Breast epithelium (tissue), 4 donors: ENCODE data around the gene CCIN. TPM values are rescaled to one million over a fixed set of nuclear protein-coding genes. Genes with fewer than 3 reads are reported as not detected.
A peak's percentile ranks its signal among the peaks of the same experiment; 100 is the strongest.

Experiments used
- DNase-seq, 2 donors: peaks; one replicate each; pipeline ENCODE4 v3.0.0-alpha.2; 2019; ENCODE audit warnings: low spot score in 2 of 2
- H3K27ac ChIP-seq, 2 donors: fragments of 200-600 bp; sonication (generic) in 1 of 2; one replicate each; pipeline ENCODE4 v1.5.1; 2016 to 2019; ENCODE audit warnings: mild to moderate bottlenecking in 1 of 2
- H3K27me3 ChIP-seq, 2 donors: fragments of 200-600 bp; sonication (generic) in 1 of 2; one replicate each; pipeline versions ENCODE4 v1.5.1 to v1.6.0; 2017 to 2019; ENCODE audit warnings: control low read depth in 1 of 2, mild to moderate bottlenecking in 1 of 2
- H3K36me3 ChIP-seq: fragments of 200-600 bp; one replicate; pipeline ENCODE4 v1.5.1; 2019
- H3K4me1 ChIP-seq, 2 donors: fragments of 200-600 bp; sonication (generic); one replicate each; pipeline ENCODE4 v1.5.1; 2016 to 2019; ENCODE audit warnings: control low read depth in 1 of 2
- H3K4me3 ChIP-seq, 3 donors: fragments of 200-600 bp; sonication (generic); 1 replicate in 2 of 3; 2 replicates in 1 of 3; pipeline ENCODE4 v1.5.1; 2016 to 2019; ENCODE audit warnings: mild to moderate bottlenecking in 3 of 3, moderate library complexity in 2 of 3
- H3K9me3 ChIP-seq, 2 donors: fragments of 200-600 bp; sonication (generic) in 1 of 2; one replicate each; pipeline ENCODE4 v1.5.1; 2016 to 2019; ENCODE audit warnings: control low read depth in 1 of 2
- POLR2A ChIP-seq: fragments of 450-650 bp; IDR thresholded peaks from one replicate; pipeline ENCODE4 v1.6.1; 2016; ENCODE audit warnings: antibody characterized with exemption, mild to moderate bottlenecking, moderate library complexity
- POLR2AphosphoS5 ChIP-seq, 3 donors: sonication (generic); formaldehyde crosslinking; IDR thresholded peaks; one replicate each; pipeline ENCODE4 v1.6.1; 2017; ENCODE audit warnings: antibody characterized with exemption in 3 of 3
- intact Hi-C: fragments of 100-400 bp; cut with DNase I; formaldehyde crosslinking; loops from one replicate; pipeline ENCODE4 v1.15.1; 2023; ENCODE audit warnings: low total_unique reads
- total RNA-seq, 3 donors: library from RNA; depleted of rRNA; stranded (reverse); fragments of >200 nt; gene quantifications; one replicate each; pipeline ENCODE4 v1.1.0, GENCODE V29; 2016
- TF ChIP-seq, protein P1 (sequence below), 3 donors: fragments of 450-650 bp; IDR thresholded peaks; one replicate each; pipeline ENCODE4 v1.5.1; 2016 to 2017; ENCODE audit warnings: antibody characterized with exemption in 3 of 3, mild to moderate bottlenecking in 3 of 3, moderate library complexity in 3 of 3

The CCIN gene
- total RNA-seq, 3 donors from 2014 or later = 0.80 TPM; not detected in 2

DNA sequence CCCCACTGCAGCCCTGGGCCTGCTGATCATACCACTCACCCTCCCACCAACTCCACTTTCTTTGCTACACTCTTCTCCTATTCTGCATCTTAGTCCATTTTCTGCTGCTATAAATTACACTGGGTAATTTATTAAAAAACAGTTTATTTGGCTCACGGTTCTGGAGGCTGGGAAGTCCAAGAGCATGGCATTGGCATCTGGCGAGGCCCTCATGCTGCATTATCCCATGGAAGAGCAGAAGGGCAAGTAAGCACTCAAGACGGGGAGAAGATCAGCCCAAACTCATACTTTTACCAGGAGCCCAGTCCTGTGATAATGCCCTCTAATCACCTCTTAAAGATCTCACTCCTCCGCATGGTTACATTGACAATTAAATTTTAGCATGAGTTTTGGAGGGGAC is 23.2 kb upstream of the CCIN start:
- intact Hi-C loops = no loop called here
- H3K27ac ChIP-seq = no peak overlapping the region
- H3K4me1 ChIP-seq = peaks cover 4 to 20% of the 10 kb centered on the region in 2 donors
- no peaks in the 10 kb centered on the region for H3K27me3 ChIP-seq
- H3K4me3 ChIP-seq = no peak overlapping the region
- no peaks in the 10 kb centered on the region for H3K36me3 ChIP-seq
- no peak for DNase-seq
- TF ChIP-seq POLR2A (no peak), POLR2AphosphoS5 (IDR thresholded peaks at IDR 0.05) (no peak)
- TF ChIP-seq, protein P1, sequence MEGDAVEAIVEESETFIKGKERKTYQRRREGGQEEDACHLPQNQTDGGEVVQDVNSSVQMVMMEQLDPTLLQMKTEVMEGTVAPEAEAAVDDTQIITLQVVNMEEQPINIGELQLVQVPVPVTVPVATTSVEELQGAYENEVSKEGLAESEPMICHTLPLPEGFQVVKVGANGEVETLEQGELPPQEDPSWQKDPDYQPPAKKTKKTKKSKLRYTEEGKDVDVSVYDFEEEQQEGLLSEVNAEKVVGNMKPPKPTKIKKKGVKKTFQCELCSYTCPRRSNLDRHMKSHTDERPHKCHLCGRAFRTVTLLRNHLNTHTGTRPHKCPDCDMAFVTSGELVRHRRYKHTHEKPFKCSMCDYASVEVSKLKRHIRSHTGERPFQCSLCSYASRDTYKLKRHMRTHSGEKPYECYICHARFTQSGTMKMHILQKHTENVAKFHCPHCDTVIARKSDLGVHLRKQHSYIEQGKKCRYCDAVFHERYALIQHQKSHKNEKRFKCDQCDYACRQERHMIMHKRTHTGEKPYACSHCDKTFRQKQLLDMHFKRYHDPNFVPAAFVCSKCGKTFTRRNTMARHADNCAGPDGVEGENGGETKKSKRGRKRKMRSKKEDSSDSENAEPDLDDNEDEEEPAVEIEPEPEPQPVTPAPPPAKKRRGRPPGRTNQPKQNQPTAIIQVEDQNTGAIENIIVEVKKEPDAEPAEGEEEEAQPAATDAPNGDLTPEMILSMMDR (IDR thresholded peaks at IDR 0.05) = no peak
- no peaks in the 10 kb centered on the region for H3K9me3 ChIP-seq

DNA sequence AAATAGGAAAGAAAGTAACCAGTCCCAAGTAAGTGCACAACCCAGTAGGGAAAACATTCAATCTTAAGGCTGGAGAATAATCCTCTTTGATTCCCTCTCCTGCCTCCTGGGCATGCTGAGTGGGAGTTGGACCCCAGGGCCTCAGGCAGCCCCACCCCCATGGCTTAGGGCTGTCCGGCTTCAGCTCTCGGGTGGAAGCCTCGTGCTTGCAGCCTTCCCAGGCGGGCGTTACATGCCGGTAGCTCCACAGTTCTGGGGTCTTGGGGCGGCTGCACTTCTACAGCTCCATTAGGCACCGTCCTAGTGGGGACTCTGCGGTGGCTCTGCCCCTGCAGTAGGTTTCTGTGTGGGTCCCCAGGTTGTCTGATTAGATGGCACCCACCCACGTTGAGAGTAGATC is 22.5 kb upstream of the CCIN start:
- Histone ChIP-seq H3K27me3 (no peaks in the 10 kb centered on the region), H3K4me1 (peaks cover 4 to 17% of the 10 kb centered on the region in 2 donors), H3K9me3 (no peaks in the 10 kb centered on the region), H3K36me3 (no peaks in the 10 kb centered on the region), H3K4me3 (no peak overlapping the region), H3K27ac (peak overlapping the region in 1 of 2 donors; percentile 35)
- DNase-seq = no peak
- TF ChIP-seq, protein P1 (IDR thresholded peaks at IDR 0.05) = no peak
- TF ChIP-seq POLR2AphosphoS5 (IDR thresholded peaks at IDR 0.05) (no peak), POLR2A (no peak)
- intact Hi-C loops = no loop called here

DNA sequence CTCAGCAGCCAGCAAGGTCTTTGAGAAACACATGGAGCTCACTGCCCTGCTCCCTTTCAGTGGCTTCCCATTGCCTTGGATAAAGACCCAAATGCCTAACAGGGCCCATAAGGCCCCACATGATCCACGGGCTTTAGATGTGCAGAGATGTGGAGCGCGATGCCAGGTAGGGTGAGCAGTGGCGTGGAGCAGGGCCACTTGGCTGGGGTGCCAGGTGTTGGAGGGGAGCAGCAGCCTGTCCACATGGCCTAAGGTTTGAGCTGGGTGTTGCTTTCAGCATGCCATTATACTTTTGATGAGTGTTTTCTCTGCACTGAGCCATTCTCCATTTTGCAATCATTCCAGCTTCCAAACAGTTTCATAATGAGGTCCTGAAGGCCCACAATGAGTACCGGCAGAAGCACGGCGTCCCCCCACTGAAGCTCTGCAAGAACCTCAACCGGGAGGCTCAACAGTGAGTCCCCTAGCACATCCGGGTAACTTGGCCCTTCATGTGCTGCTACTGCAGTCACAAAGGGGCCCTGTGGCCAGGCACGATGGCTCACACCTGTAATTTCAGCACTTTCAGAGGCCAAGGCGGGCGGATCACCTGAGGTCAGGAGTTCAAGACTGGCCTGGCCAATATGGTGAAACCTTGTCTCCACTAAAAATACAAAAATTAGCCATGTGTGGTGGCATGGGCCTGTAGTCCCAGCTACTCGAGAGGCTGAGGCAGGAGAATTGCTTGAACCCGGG is 21.6 kb upstream of the CCIN start:
- TF ChIP-seq POLR2A (no peak), POLR2AphosphoS5 (IDR thresholded peaks at IDR 0.05) (no peak)
- TF ChIP-seq, protein P1 (IDR thresholded peaks at IDR 0.05) = no peak
- H3K4me1 ChIP-seq = peaks cover 4 to 8% of the 10 kb centered on the region in 2 donors
- H3K36me3 ChIP-seq = no peaks in the 10 kb centered on the region
- DNase-seq = no peak
- no peaks in the 10 kb centered on the region for H3K9me3 ChIP-seq
- intact Hi-C loops = no loop called here
- H3K4me3 ChIP-seq = no peak overlapping the region
- H3K27me3 ChIP-seq = no peaks in the 10 kb centered on the region
- peak overlapping the region; percentile 52 to 61 for H3K27ac ChIP-seq

DNA sequence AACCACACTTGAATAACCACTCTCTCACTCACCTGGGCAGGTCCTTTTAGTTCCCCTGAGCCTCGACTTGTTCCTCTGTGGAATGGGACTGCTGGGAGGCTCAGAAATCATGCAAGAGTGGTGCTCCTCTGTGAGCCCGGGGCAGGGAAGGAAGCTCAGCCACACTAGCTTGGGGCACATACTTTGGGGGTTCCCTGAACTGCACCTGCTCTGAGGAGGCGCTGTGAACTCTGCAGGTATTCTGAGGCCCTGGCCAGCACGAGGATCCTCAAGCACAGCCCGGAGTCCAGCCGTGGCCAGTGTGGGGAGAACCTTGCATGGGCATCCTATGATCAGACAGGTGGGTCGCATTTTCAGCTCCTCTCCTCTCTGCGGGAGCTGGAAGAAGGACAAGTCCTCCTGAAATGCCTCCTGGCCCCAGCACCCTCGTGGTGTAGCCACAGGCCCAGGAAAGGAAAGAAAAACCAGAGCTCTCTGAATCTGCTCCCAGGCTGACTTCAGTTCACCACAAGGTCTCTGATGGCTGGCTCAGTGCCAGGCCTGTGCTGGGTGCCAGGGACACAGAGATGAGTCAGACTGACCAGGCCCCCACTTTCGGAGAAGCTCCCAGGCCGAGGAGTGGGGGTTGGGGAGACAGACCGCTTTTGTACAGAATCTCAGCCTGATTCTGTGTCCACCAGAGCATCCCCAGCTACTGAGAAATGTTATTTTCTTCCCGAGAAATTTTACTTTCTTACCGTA is 20.7 kb upstream of the CCIN start:
- Histone ChIP-seq H3K36me3 (no peaks in the 10 kb centered on the region), H3K9me3 (no peaks in the 10 kb centered on the region), H3K4me1 (peaks cover 4 to 8% of the 10 kb centered on the region in 2 donors), H3K27me3 (no peaks in the 10 kb centered on the region), H3K27ac (peak overlapping the region; percentile 61 to 84), H3K4me3 (no peak overlapping the region)
- TF ChIP-seq POLR2AphosphoS5 (IDR thresholded peaks at IDR 0.05) (peak; percentile 39 to 79 (median 75)), POLR2A (no peak)
- TF ChIP-seq, protein P1 (IDR thresholded peaks at IDR 0.05) = no peak
- peak; percentile 90 to 91 for DNase-seq
- intact Hi-C loops = no loop called here

DNA sequence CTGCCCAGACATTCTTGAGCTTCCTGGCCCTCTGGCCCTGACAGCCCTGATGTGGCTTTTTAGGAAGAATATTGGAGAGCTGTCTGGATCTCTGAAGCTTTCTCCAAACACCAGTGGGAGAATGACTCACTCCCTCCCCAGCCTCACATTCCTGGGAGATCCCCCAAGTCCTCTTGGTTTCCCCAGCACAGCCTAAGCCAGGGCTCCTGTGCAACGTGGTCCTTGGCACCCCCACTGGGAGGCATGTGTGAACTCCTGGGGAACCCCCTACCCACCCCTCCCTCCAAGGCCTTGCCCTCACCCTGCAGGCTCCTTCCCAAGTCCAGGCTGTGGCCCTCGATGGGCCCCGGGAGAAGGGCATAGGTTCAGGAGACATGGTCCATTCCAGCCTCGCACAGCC is 20.0 kb upstream of the CCIN start:
- Histone ChIP-seq H3K27ac (peak overlapping the region; percentile 49 to 84), H3K4me3 (no peak overlapping the region), H3K27me3 (no peaks in the 10 kb centered on the region), H3K4me1 (peaks cover 4 to 8% of the 10 kb centered on the region in 2 donors), H3K9me3 (no peaks in the 10 kb centered on the region), H3K36me3 (no peaks in the 10 kb centered on the region)
- intact Hi-C loops = no loop called here
- no peak for TF ChIP-seq POLR2AphosphoS5 (IDR thresholded peaks at IDR 0.05)
- no peak for DNase-seq
